ENCODE results near the gene SBF1.

The SBF1 gene

DNA sequence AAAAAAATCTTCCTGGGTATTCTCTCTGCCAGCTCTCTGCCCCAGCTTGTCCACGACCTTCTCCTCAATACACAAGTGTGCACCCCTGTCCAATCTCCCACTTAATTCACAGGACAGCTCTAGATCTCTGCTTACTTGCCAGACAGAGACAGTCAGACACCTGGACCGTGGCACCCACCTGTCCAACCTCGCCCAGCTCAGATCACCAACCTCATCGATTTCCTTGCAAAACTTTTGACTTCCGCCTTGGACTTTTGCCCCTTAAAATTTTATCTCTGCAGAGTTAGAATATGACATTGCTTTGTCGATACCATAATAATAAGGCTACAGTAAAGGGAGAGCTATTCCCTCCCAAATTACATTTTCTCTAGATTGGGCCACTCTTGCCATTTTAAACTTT is 22.3 kb upstream of the SBF1 start:
- Histone ChIP-seq H3K4me3 (ENCODE audit: low read length) (no peak overlapping the region), H3K36me3 (replicated peaks; ENCODE audit: low read depth, low read length) (no peaks in the 10 kb centered on the region), H2AFZ (ENCODE audit: low read depth, low read length) (no peak overlapping the region), H3K4me2 (ENCODE audit: low read length) (no peak overlapping the region), H3K27me3 (ENCODE audit: low read depth, low read length) (no peaks in the 10 kb centered on the region), H3K4me1 (ENCODE audit: low read length) (no peaks in the 10 kb centered on the region), H3K9ac (ENCODE audit: low read length) (no peak overlapping the region), H3K79me2 (ENCODE audit: low read length) (no peaks in the 10 kb centered on the region), H3K27ac (ENCODE audit: low read length) (no peak overlapping the region), H4K20me1 (ENCODE audit: insufficient read depth, low read length) (no peaks in the 10 kb centered on the region), H3K9me3 (ENCODE audit: insufficient read depth, low read length) (no peaks in the 10 kb centered on the region)
- TF ChIP-seq EZH2phosphoT487 (IDR thresholded peaks at IDR 0.05; ENCODE audit: low read depth): no peak
- TF ChIP-seq, protein P1, sequence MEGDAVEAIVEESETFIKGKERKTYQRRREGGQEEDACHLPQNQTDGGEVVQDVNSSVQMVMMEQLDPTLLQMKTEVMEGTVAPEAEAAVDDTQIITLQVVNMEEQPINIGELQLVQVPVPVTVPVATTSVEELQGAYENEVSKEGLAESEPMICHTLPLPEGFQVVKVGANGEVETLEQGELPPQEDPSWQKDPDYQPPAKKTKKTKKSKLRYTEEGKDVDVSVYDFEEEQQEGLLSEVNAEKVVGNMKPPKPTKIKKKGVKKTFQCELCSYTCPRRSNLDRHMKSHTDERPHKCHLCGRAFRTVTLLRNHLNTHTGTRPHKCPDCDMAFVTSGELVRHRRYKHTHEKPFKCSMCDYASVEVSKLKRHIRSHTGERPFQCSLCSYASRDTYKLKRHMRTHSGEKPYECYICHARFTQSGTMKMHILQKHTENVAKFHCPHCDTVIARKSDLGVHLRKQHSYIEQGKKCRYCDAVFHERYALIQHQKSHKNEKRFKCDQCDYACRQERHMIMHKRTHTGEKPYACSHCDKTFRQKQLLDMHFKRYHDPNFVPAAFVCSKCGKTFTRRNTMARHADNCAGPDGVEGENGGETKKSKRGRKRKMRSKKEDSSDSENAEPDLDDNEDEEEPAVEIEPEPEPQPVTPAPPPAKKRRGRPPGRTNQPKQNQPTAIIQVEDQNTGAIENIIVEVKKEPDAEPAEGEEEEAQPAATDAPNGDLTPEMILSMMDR (IDR thresholded peaks at IDR 0.05; ENCODE audit: low read depth, low read length): no peak

DNA sequence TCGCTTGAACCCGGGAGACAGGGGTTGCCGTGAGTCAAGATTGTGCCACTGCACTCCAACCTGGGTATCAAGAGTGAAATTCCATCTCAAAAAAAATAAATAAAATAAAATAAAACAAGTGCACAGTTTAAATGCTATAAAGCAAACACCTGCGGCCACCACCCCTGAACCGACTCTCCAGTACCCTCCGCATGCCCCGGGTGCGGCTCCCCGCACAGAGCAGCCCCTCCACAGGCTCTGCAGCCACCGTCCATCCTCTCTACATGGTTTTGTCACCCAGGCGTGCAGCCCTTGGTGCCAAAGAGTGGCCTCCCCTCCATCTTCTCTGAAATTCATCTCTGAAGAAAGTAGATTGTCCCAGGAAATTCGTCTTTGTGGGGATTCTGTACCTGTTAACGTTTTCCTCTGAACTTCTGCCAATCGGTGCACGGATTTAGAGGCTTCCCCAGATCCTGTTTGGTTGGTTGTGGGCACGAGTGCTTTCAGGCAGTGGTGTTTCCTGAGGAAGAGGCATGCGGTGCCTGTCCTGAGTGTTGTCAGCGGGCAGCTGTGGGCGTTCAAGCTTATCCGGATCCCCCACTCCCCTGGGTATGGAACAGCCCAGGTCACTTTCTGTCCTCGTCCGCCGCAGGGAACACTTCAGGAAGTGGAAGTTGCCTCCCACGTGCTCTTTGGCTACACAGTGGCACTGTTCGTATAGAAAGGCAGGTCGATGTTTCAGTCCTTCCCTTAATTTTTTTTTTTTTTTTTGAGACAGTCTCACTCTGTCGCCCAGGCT is 15.9 kb upstream of the SBF1 start:
- H3K4me1 ChIP-seq (ENCODE audit: low read length): peaks cover 6% of the 10 kb centered on the region; the same call in 1 of the 2 replicates
- no peak overlapping the region for H3K9ac ChIP-seq (ENCODE audit: low read length)
- H3K79me2 ChIP-seq (ENCODE audit: low read length): no peaks in the 10 kb centered on the region

DNA sequence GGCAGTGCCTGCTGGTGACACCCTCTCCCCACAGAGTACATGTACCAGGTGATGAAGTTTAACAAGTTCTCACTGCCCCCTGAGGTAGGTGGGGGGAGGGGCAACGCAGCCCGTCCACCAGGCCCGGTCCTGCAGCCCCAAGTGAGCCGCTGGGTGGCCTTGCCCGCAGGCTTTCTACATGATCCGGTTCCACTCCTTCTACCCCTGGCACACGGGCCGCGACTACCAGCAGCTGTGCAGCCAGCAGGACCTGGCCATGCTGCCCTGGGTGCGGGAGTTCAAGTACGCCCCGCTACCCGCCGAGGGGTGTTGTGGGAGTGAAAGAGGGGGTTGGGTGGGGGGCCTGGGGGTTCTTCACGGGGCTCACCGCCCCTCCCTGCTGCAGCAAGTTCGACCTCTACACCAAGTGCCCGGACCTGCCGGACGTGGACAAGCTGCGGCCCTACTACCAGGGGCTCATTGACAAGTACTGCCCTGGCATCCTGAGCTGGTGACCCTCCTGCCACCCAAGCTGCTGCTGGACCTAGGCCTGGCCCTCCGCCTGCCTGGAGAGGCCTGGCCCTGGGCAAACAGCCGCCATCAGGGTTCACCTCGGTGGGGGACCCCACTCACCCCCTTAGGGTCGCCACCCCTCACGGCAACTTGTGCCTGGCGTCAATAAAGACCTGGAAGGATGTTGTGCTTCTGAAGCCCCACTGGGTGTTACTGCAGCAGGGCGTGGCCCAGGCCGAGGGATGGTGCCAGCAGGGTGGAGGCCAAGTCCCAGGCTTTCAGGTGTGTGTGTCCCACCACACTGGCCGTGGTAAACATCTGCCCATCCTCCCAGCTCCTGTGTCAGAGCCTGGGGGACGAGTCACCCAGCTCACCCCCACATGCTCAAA is 14.8 kb upstream of the SBF1 start:
- H3K36me3 ChIP-seq (replicated peaks; ENCODE audit: low read depth, low read length): no peaks in the 10 kb centered on the region
- no peak overlapping the region for H2AFZ ChIP-seq (ENCODE audit: low read depth, low read length)
- TF ChIP-seq, protein P1 (IDR thresholded peaks at IDR 0.05; ENCODE audit: low read depth, low read length): no peak
- TF ChIP-seq EZH2phosphoT487 (IDR thresholded peaks at IDR 0.05; ENCODE audit: low read depth): no peak

More for the DNA sequence above, 15.9 kb upstream of the SBF1 start:
- H3K36me3 ChIP-seq (replicated peaks; ENCODE audit: low read depth, low read length): no peaks in the 10 kb centered on the region
- no peak overlapping the region for H3K27ac ChIP-seq (ENCODE audit: low read length)
- TF ChIP-seq EZH2phosphoT487 (IDR thresholded peaks at IDR 0.05; ENCODE audit: low read depth): no peak
- TF ChIP-seq, protein P1 (IDR thresholded peaks at IDR 0.05; ENCODE audit: low read depth, low read length): no peak
- H3K27me3 ChIP-seq (ENCODE audit: low read depth, low read length): no peaks in the 10 kb centered on the region
- H3K4me2 ChIP-seq (ENCODE audit: low read length): no peak overlapping the region
- no peak overlapping the region for H3K4me3 ChIP-seq (ENCODE audit: low read length)
- no peaks in the 10 kb centered on the region for H4K20me1 ChIP-seq (ENCODE audit: insufficient read depth, low read length)
- H3K9me3 ChIP-seq (ENCODE audit: insufficient read depth, low read length): no peaks in the 10 kb centered on the region
- no peak overlapping the region for H2AFZ ChIP-seq (ENCODE audit: low read depth, low read length)

DNA sequence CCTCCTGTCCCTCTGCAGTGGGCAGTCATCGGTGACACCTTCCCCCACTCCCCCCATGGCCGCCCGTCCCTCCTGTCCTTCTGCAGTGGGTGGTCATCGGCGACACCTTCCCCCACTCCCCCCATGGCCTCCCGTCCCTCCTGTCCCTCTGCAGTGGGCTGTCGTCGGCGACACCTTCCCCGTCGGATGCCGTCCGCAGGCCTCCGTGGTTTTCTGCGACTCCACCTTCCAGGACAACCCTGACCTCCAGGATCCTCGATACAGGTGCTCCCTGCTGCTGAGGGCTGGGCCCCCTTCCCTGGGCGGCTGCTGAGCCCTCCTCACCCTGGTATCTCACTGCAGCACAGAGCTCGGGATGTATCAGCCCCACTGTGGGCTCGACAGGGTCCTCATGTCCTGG is 14.1 kb upstream of the SBF1 start:
- no peak overlapping the region for H3K4me2 ChIP-seq (ENCODE audit: low read length)
- H3K36me3 ChIP-seq (replicated peaks; ENCODE audit: low read depth, low read length): no peaks in the 10 kb centered on the region
- H3K9me3 ChIP-seq (ENCODE audit: insufficient read depth, low read length): no peaks in the 10 kb centered on the region
- no peaks in the 10 kb centered on the region for H4K20me1 ChIP-seq (ENCODE audit: insufficient read depth, low read length)
- TF ChIP-seq, protein P1 (IDR thresholded peaks at IDR 0.05; ENCODE audit: low read depth, low read length): no peak
- TF ChIP-seq EZH2phosphoT487 (IDR thresholded peaks at IDR 0.05; ENCODE audit: low read depth): no peak
- peaks cover 6% of the 10 kb centered on the region; the same call in 1 of the 2 replicates for H3K4me1 ChIP-seq (ENCODE audit: low read length)
- no peaks in the 10 kb centered on the region for H3K79me2 ChIP-seq (ENCODE audit: low read length)
- no peak overlapping the region for H2AFZ ChIP-seq (ENCODE audit: low read depth, low read length)
- H3K27me3 ChIP-seq (ENCODE audit: low read depth, low read length): no peaks in the 10 kb centered on the region
- no peak overlapping the region for H3K27ac ChIP-seq (ENCODE audit: low read length)
- no peak overlapping the region for H3K4me3 ChIP-seq (ENCODE audit: low read length)
- H3K9ac ChIP-seq (ENCODE audit: low read length): no peak overlapping the region

More for the DNA sequence above, 14.8 kb upstream of the SBF1 start:
- Histone ChIP-seq H3K9ac (ENCODE audit: low read length) (no peak overlapping the region), H3K79me2 (ENCODE audit: low read length) (no peaks in the 10 kb centered on the region), H3K4me2 (ENCODE audit: low read length) (no peak overlapping the region), H3K4me1 (ENCODE audit: low read length) (peaks cover 6% of the 10 kb centered on the region; the same call in 1 of the 2 replicates), H3K9me3 (ENCODE audit: insufficient read depth, low read length) (no peaks in the 10 kb centered on the region), H4K20me1 (ENCODE audit: insufficient read depth, low read length) (no peaks in the 10 kb centered on the region), H3K27me3 (ENCODE audit: low read depth, low read length) (no peaks in the 10 kb centered on the region), H3K27ac (ENCODE audit: low read length) (no peak overlapping the region), H3K4me3 (ENCODE audit: low read length) (no peak overlapping the region)
